Measurements from ENCODE around the gene PLXNA3. TPM values are rescaled to one million over a fixed set of nuclear protein-coding genes. Genes with fewer than 3 reads are reported as not detected.

Gene PLXNA3
- total RNA-seq, 1 experiment from 2014 or later = 128 TPM

- intact Hi-C loops (cut with micrococcal nuclease; ENCODE audit: unreplicated experiment) = no loop called here
Observed at GRCh38 chrX:154444755-154445246, 13.3 kb upstream of the PLXNA3 start.

DNA sequence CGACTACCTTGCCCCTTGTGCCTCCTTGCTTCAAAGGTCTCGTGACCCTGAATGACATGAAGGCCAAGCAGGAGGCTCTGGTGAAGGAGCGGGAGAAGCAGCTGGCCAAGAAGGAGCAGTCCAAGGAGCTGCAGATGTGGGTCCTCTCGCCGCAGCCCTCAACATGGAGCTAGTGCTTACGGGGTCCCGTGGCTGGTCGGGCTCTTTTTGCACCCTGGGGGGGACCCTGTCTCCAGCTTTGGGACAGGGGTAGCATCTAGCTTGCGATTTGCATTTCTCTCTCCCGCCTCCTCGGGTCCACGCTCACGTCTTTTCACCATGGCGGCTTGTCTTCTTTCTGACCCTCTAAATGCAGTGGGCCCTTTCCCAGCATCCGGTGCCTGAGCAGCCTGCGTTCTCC lies 12.3 kb upstream of the PLXNA3 start:
- POLR2A ChIA-PET = no interaction called here
- ATAC-seq (no peak), DNase-seq (ENCODE audit: low read depth, low spot score) (no peak)
- Histone ChIP-seq H3K27me3 (ENCODE audit: control insufficient read depth, insufficient read depth, low read length) (no peaks in the 10 kb centered on the region), H3K9me3 (ENCODE audit: control insufficient read depth, insufficient read depth, low read depth, low read length) (no peaks in the 10 kb centered on the region), H3K4me1 (ENCODE audit: control insufficient read depth, insufficient read depth, low read length) (peaks cover 26% of the 10 kb centered on the region), H3K27ac (ENCODE audit: low read length) (peak overlapping the region; percentile 87; the same call in 1 of the 2 replicates), H3K36me3 (ENCODE audit: control insufficient read depth, insufficient read depth, low read length) (peaks cover 2% of the 10 kb centered on the region; the same call in 1 of the 2 replicates), H3K4me3 (ENCODE audit: low read depth in 2 of 2, low read length in 2 of 2) (no peak overlapping the region)
- no TSS peak for BruUV-seq (replicated peaks)
- intact Hi-C loops (cut with micrococcal nuclease; ENCODE audit: unreplicated experiment) (no loop called here), in situ Hi-C loops (cut with HindIII; ENCODE audit: low pct_unique_long_range_greater_than_20kb, low sequenced_read_pairs) (no loop called here)
- CTCF ChIA-PET = no interaction called here
- TF ChIP-seq SIN3A (IDR thresholded peaks at IDR 0.05; ENCODE audit: borderline replicate concordance, insufficient read depth, low read depth, low read length) (no peak), TCF7L2 (IDR thresholded peaks at IDR 0.05; ENCODE audit: low read depth, low read length) (no peak)
- TF ChIP-seq, protein P1, sequence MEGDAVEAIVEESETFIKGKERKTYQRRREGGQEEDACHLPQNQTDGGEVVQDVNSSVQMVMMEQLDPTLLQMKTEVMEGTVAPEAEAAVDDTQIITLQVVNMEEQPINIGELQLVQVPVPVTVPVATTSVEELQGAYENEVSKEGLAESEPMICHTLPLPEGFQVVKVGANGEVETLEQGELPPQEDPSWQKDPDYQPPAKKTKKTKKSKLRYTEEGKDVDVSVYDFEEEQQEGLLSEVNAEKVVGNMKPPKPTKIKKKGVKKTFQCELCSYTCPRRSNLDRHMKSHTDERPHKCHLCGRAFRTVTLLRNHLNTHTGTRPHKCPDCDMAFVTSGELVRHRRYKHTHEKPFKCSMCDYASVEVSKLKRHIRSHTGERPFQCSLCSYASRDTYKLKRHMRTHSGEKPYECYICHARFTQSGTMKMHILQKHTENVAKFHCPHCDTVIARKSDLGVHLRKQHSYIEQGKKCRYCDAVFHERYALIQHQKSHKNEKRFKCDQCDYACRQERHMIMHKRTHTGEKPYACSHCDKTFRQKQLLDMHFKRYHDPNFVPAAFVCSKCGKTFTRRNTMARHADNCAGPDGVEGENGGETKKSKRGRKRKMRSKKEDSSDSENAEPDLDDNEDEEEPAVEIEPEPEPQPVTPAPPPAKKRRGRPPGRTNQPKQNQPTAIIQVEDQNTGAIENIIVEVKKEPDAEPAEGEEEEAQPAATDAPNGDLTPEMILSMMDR (IDR thresholded peaks at IDR 0.05) = no peak

More at GRCh38 chrX:154444755-154445246, 13.3 kb upstream of the PLXNA3 start:
- Histone ChIP-seq H3K4me1 (ENCODE audit: control insufficient read depth, insufficient read depth, low read length) (peaks cover 26% of the 10 kb centered on the region), H3K9me3 (ENCODE audit: control insufficient read depth, insufficient read depth, low read depth, low read length) (no peaks in the 10 kb centered on the region), H3K27ac (ENCODE audit: low read length) (peak overlapping the region; percentile 87), H3K27me3 (ENCODE audit: control insufficient read depth, insufficient read depth, low read length) (no peaks in the 10 kb centered on the region), H3K4me3 (ENCODE audit: low read depth in 2 of 2, low read length in 2 of 2) (peak overlapping the region; percentile 84 to 86), H3K36me3 (ENCODE audit: control insufficient read depth, insufficient read depth, low read length) (peaks cover 2% of the 10 kb centered on the region; the same call in 1 of the 2 replicates)
- TF ChIP-seq SIN3A (IDR thresholded peaks at IDR 0.05; ENCODE audit: borderline replicate concordance, insufficient read depth, low read depth, low read length) = no peak
- no peak for TF ChIP-seq REST (IDR thresholded peaks at IDR 0.05; ENCODE audit: insufficient read depth in 1 of 2, low read depth in 2 of 2, low read length in 1 of 2)
- no peak for TF ChIP-seq TCF7L2 (IDR thresholded peaks at IDR 0.05; ENCODE audit: low read depth, low read length)
- TF ChIP-seq, protein P1 (IDR thresholded peaks at IDR 0.05) = no peak
- no peak for TF ChIP-seq POLR2AphosphoS5 (IDR thresholded peaks at IDR 0.05; ENCODE audit: low read depth, low read length)
- ATAC-seq = no peak
- in situ Hi-C loops (cut with HindIII; ENCODE audit: low pct_unique_long_range_greater_than_20kb, low sequenced_read_pairs) = no loop called here
- CTCF ChIA-PET = no interaction called here
- no TSS peak for BruUV-seq (replicated peaks)
- no peak for DNase-seq (ENCODE audit: low read depth, low spot score)
- POLR2A ChIA-PET = no interaction called here

All from Panc1 (cell line).